ENCODE results near the gene GRIK3. TPM values are rescaled to one million over a fixed set of nuclear protein-coding genes. Genes with fewer than 3 reads are reported as not detected.

The GRIK3 gene
- polyA plus RNA-seq, 1 donor (not counting 4 experiments of a cell fraction or from before 2014, with no cell fraction given), result not detected

GRCh38 chr1:36981771-36982622 lies 52.3 kb downstream of the GRIK3 start:
- Histone ChIP-seq H3K36me3 (ENCODE audit: control insufficient read depth in 2 of 2, extremely low read depth in 1 of 2, insufficient read depth in 2 of 2, low read length in 2 of 2) (no peaks in the 10 kb centered on the region), H3K27me3 (ENCODE audit: control insufficient read depth, extremely low read depth, insufficient read depth, low read length) (no peaks in the 10 kb centered on the region), H4K20me1 (ENCODE audit: control insufficient read depth, extremely low read depth, insufficient read depth, low read length) (no peaks in the 10 kb centered on the region), H3K9me3 (ENCODE audit: control insufficient read depth, low read depth, low read length) (no peaks in the 10 kb centered on the region), H3K4me2 (ENCODE audit: control insufficient read depth, extremely low read depth, insufficient read depth, low read depth, low read length) (no peak overlapping the region), H3K9ac (ENCODE audit: control insufficient read depth, extremely low read depth, insufficient read depth, low read length) (no peak overlapping the region), H3K4me1 (ENCODE audit: control insufficient read depth, extremely low read depth, insufficient read depth, low read length) (no peaks in the 10 kb centered on the region), H3K27ac (ENCODE audit: control insufficient read depth, insufficient read depth, low read length) (no peak overlapping the region), H3K79me2 (ENCODE audit: control insufficient read depth, insufficient read depth, low read length) (no peaks in the 10 kb centered on the region), H3K9me1 (ENCODE audit: control insufficient read depth, extremely low read depth, insufficient read depth, low read length) (no peaks in the 10 kb centered on the region), H2AFZ (ENCODE audit: control insufficient read depth, low read length) (no peak overlapping the region), H3K4me3 (ENCODE audit: control insufficient read depth in 2 of 3, extremely low read depth in 1 of 3, insufficient read depth in 2 of 3, low read depth in 1 of 3, low read length in 3 of 3) (no peak overlapping the region)
- no peak for DNase-seq (ENCODE audit: low read depth, low spot score)
- TF ChIP-seq EZH2 (IDR thresholded peaks at IDR 0.05; ENCODE audit: low read length), result no peak
- TF ChIP-seq, protein P1, sequence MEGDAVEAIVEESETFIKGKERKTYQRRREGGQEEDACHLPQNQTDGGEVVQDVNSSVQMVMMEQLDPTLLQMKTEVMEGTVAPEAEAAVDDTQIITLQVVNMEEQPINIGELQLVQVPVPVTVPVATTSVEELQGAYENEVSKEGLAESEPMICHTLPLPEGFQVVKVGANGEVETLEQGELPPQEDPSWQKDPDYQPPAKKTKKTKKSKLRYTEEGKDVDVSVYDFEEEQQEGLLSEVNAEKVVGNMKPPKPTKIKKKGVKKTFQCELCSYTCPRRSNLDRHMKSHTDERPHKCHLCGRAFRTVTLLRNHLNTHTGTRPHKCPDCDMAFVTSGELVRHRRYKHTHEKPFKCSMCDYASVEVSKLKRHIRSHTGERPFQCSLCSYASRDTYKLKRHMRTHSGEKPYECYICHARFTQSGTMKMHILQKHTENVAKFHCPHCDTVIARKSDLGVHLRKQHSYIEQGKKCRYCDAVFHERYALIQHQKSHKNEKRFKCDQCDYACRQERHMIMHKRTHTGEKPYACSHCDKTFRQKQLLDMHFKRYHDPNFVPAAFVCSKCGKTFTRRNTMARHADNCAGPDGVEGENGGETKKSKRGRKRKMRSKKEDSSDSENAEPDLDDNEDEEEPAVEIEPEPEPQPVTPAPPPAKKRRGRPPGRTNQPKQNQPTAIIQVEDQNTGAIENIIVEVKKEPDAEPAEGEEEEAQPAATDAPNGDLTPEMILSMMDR (optimal IDR thresholded peaks at IDR 0.05 in 1 of 3, IDR thresholded peaks at IDR 0.05 in 1 of 3, conservative IDR thresholded peaks at IDR 0.05 in 1 of 3; ENCODE audit: extremely low read depth in 1 of 3, insufficient read depth in 2 of 3, low read length in 3 of 3), result no peak
- dilution Hi-C loops (cut with MboI; ENCODE audit: extremely low pct_ligation_motif_present, low sequenced_read_pairs), result no loop called here
- no peak for FAIRE-seq

- H3K9ac ChIP-seq (ENCODE audit: control insufficient read depth, extremely low read depth, insufficient read depth, low read length), result no peak overlapping the region
- TF ChIP-seq, protein P1 (optimal IDR thresholded peaks at IDR 0.05 in 1 of 3, IDR thresholded peaks at IDR 0.05 in 1 of 3, conservative IDR thresholded peaks at IDR 0.05 in 1 of 3; ENCODE audit: extremely low read depth in 1 of 3, insufficient read depth in 2 of 3, low read length in 3 of 3), result no peak
- no peak for TF ChIP-seq EZH2 (IDR thresholded peaks at IDR 0.05; ENCODE audit: low read length)
- H3K79me2 ChIP-seq (ENCODE audit: control insufficient read depth, insufficient read depth, low read length), result no peaks in the 10 kb centered on the region
- H3K9me1 ChIP-seq (ENCODE audit: control insufficient read depth, extremely low read depth, insufficient read depth, low read length), result no peaks in the 10 kb centered on the region
- no peak overlapping the region for H3K27ac ChIP-seq (ENCODE audit: control insufficient read depth, insufficient read depth, low read length)
- dilution Hi-C loops (cut with MboI; ENCODE audit: extremely low pct_ligation_motif_present, low sequenced_read_pairs), result no loop called here
- H3K4me1 ChIP-seq (ENCODE audit: control insufficient read depth, extremely low read depth, insufficient read depth, low read length), result no peaks in the 10 kb centered on the region
- no peaks in the 10 kb centered on the region for H3K36me3 ChIP-seq (ENCODE audit: control insufficient read depth in 2 of 2, extremely low read depth in 1 of 2, insufficient read depth in 2 of 2, low read length in 2 of 2)
- no peaks in the 10 kb centered on the region for H3K27me3 ChIP-seq (ENCODE audit: control insufficient read depth, extremely low read depth, insufficient read depth, low read length)
- H3K4me3 ChIP-seq (ENCODE audit: control insufficient read depth in 2 of 3, extremely low read depth in 1 of 3, insufficient read depth in 2 of 3, low read depth in 1 of 3, low read length in 3 of 3), result no peak overlapping the region
- no peaks in the 10 kb centered on the region for H3K9me3 ChIP-seq (ENCODE audit: control insufficient read depth, low read depth, low read length)
- H4K20me1 ChIP-seq (ENCODE audit: control insufficient read depth, extremely low read depth, insufficient read depth, low read length), result no peaks in the 10 kb centered on the region
- no peak overlapping the region for H3K4me2 ChIP-seq (ENCODE audit: control insufficient read depth, extremely low read depth, insufficient read depth, low read depth, low read length)
- H2AFZ ChIP-seq (ENCODE audit: control insufficient read depth, low read length), result no peak overlapping the region
- no peak for DNase-seq (ENCODE audit: low read depth, low spot score)
- no peak for FAIRE-seq
Observed at GRCh38 chr1:36981126-36981525, 53.2 kb downstream of the GRIK3 start.
